HG02981 (cell line): ENCODE data around the gene CENPX.

Experiments
- ATAC-seq: cut with Tn5 transposase; IDR thresholded peaks from one replicate; pipeline ENCODE4 v1.9.1; 2021; ENCODE audit warnings: mild to moderate bottlenecking, moderate library complexity; ENCODE audit not compliant: unreplicated experiment

The CENPX gene

GRCh38 chr17:82012261-82012639, 10.4 kb downstream of the CENPX start:
- no peak for ATAC-seq

DNA sequence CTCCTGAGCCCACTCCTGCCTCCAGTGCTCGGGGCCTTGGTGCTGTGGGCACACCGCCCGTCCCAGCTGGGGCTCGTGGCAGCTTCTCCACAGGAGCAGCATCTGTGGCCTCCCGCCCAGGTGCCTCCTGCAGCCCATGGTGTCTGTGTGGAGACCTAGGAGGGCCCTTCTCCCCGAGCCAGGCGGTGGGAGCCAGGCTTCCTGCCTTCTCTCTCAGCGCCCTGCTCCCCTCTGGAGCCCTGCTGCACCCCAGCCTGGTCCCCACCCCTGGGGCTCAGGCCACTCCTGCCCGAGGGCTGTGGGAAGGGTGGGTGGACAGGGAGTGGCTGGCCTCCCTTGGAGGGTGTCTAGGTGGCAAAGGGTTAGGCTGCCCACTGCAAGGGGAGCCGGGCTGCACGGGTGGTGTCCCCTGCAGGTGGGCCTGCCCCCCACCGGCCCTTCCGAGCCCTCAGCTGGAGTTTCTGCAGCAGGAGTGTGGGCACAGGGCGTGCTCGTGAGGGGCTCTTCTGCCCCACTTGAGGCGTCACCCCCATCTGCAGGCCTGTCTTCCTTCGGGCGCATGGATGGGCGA, 11.0 kb downstream of the CENPX start:
- ATAC-seq: no peak

DNA sequence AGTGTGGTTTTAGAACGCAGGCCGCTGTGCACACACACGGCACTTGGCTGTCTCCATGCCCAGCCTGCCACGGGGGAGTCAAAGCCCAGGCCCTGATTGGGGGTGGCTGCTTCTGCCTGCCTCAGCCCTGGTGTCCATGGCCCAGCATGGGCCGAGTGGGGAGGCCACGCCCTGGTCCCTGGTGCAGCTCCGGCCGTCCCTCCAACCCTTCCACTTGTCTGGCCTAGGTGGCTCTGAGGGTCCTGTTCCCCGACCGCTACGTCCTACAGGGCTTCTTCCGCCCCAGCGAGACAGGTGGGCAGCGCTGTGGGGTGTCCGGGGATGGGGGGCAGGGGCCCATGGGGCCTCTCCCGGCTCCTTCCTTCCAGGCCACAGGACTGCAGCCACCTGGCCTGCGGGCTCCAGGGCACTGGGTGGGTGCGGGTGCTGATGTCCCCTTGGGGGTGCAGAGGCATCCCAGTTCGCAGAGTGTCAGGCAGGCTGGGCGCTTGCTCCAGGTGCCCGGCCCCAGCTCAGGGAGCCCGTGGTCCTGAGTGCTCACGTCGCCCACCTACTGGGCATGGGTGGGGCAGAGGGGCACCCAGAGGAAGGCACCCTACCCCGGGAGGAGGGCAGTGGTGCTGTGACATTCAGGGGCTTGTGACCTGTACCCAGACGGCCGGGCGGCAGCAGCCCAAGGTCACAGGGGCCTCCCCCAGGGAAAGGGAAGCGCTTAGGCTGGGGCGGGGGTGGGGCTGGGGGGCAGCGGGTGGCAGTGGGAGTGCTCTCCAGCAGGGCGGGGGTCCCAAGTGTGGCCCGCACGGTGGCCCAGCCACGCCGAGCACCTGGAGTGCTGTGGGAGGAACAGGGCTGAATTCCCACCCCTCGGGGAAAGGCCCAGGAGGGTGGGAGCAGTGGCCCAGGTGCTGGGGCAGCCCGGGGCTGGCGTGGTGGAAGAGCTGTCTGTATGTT, 11.8 kb downstream of the CENPX start:
- no peak for ATAC-seq

DNA sequence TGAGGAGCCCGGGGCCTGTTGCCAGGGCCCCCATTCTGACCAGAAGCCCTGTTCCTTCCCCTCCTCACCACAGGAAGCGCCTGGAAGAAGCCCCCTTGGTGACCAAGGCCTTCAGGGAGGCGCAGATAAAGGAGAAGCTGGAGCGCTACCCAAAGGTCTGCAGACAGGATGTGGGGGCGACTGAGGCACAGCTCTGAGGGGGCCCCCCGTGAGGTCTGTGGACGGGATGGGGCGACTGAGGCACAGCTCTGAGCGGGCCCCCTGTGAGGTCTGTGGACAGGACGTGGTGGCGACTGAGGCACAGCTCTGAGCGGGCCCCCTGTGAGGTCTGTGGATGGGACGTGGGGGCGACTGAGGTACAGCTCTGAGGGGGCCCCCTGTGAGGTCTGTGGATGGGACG, 13.3 kb downstream of the CENPX start:
- no peak for ATAC-seq

DNA sequence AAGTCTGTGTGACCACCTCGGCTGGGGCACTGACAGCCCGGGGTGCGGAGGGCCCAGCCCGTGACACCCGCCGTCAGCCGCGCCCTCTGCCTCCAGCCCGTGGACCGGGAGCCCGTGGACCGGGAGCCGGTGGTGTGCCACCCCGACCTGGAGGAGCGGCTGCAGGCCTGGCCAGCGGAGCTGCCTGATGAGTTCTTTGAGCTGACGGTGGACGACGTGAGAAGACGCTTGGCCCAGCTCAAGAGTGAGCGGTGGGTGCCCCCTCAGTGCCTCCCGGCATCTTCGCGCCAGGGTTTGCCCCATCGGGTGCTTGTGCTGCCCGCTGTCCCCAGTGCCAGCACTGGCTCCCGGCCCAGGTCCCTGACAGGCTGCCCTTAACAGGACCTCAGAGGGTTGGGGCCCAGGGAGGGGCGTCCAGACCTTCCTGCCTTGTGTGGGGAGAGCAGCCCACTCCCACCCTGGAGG, 13.7 kb downstream of the CENPX start:
- no peak for ATAC-seq

DNA sequence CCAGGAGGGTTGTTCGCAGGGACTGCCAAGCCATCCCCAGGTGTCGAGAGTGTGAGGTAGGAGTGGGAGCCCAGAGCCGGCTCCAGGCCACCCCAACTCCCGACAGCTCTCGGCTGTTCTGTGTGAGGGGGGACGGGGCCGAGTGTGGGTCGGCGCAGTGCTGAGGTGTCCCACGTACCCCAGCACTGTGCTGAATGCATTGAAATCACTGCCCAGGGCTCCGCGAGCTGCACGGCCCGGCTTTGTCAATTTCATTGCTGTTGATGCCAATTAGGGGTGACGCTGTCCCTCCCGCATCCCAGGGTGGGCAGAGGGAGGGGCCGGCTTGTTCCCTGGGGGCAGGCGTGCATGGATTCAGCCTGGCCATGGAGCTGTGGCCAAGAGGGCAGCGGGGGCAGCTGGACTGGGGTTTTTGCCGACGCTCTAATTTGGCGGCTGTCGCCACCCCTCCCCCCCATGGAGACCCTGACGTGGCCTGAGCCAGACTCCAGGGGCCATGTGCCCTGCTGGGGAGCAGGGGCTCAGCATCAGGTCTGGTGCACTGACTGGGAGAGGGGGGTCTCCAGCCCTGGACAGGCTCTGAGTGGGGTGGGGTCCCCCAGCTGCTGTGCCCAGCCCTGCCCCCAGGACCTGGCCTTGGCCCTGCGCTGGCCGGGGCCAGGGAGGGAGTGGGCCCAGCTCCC, 14.3 kb downstream of the CENPX start:
- ATAC-seq: no peak

- ATAC-seq: no peak
Measured at GRCh38 chr17:82007495-82008257, 15.0 kb downstream of the CENPX start.

GRCh38 chr17:82007228-82007494, 15.5 kb downstream of the CENPX start:
- ATAC-seq: no peak

DNA sequence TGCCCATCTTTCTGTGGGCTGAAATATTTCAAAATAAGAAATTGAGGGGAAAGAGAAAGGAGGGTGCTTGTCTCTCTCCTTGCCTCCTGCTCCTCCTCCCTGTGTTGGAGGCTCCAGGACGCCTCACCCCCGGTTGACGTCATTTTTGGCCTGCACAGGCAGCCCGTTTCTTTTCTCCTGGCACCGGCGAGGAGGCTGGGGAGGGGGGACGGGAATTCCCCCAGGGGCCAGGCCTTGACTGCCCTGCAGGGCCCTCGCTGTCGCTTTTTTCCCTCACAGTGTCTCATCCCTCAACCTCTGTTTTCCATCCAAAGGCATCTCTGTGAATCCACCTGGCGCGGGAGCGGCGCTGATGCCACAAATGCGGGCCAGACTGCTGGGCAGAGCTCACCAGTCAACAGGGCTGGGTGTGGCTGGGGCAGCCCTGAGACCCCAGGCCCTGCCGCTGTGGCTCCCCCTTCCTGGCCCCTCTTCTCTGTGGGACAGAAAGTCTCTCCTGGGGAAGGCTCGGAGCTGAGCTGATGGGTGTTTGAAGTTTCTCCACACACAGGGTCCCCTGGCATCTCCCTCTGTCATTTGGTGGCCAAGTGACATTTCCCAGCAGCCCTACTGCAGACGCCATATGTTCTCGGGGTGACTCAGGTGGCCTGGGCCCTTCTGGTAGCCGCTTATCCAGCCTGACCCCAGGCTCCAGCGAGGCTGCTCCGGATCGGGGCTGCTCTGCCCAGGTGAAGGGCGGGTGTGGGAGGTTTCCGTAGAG, 16.0 kb downstream of the CENPX start:
- no peak for ATAC-seq

GRCh38 chr17:82005701-82006348, 16.9 kb downstream of the CENPX start:
- ATAC-seq: no peak

GRCh38 chr17:82004517-82005455, 17.9 kb downstream of the CENPX start:
- no peak for ATAC-seq

- no peak for ATAC-seq
Measured at GRCh38 chr17:82003411-82004381, 19.0 kb downstream of the CENPX start.

GRCh38 chr17:82001571-82002056, 21.1 kb downstream of the CENPX start:
- no peak for ATAC-seq

GRCh38 chr17:82000803-82001570, 21.7 kb downstream of the CENPX start:
- ATAC-seq: no peak

DNA sequence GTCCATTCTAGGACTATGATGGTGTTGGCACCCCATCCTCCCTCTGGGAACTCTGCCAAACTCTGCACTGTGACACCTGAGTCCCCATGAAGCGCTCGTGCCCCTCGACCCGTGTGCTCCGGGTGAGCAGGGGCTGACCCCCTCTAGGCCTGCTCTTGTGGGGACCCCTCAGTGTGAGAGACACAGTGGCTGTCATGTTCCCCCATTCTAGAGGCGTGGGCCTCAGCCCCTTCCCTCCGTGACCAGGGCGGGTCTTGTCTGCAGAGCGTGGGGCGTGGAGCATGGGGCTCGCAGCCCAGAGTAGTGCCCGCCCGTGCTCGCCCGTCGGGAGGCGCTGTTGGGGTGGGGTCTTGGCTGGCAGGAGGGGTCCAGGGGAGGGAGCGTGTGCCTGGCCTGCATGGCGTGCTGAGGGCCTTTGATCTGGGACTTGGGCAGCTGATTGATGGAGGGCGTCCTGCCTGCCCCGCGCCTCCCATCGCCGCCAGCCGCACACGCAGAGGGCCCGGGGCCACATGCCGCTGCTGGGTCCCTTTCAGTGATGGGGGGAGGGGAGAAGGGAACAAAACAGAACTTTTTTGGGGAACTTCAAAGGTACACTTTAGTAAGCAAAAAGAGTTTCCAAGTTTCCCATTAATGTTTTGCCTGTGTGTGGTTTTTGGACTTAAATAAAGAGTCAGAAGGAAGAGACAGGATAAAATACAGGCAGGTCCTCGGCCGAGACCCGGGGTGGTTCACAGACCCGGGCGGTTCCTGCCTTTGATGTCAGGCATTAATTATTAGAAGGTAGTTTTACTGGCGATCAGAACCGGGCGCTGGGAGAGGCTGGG, 22.5 kb downstream of the CENPX start:
- no peak for ATAC-seq

DNA sequence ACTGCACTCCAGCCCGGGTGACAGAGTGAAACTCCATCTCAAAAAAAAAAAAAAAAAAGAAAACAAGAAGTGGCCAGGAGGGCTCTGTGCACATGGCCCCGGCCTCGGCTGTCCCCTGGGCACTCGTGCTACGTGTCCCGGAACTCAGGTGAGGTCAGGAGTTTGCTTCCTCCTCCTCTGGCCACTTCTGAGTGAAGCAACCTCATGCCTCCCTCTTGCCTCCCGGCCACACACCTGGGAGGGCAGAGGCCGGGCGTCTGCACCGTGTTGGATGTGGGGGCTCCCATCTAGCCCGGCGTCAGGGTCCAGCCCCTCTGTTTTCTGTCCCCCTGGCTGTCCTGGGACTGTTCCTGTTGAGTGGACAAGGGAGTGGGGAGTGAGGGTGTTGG, 23.1 kb downstream of the CENPX start:
- no peak for ATAC-seq
